ENCODE results near the gene MVB12B.

GRCh38 chr9:126384926-126385325 is 58.3 kb downstream of the MVB12B start:
- TF ChIP-seq POLR2A (IDR thresholded peaks at IDR 0.05; ENCODE audit: extremely low read depth, insufficient read length) (no peak), MYC (IDR thresholded peaks at IDR 0.05; ENCODE audit: low read depth, low read length) (no peak)
